Panc1 (cell line): ENCODE results near the gene CFAP299. TPM values are rescaled to one million over a fixed set of nuclear protein-coding genes. Genes with fewer than 3 reads are reported as not detected.

Source experiments
- ATAC-seq: fragments of 200-7000 bp; cut with Tn5 transposase; 2 replicates; pipeline ENCODE4 v1.9.1; 2020; ENCODE audit warnings: mild to moderate bottlenecking, moderate library complexity
- BruUV-seq: library from RNA; stranded (reverse); fragments of 400-500 nt; replicated peaks from 2 replicates; lab custom pipeline; 2021; lab: Mats Ljungman, UMichigan
- CTCF ChIA-PET: fragments of 300-600 bp; sonication (Branson Sonifier 250); formaldehyde crosslinking; loops from one replicate; lab custom pipeline; 2022; ENCODE audit warnings: antibody characterized with exemption; lab: Charles Lee
- POLR2A ChIA-PET: fragments of 300-600 bp; sonication (Branson Sonifier 250); formaldehyde crosslinking; loops from one replicate; lab custom pipeline; 2022; ENCODE audit warnings: antibody characterized with exemption; lab: Charles Lee
- DNase-seq: peaks from one replicate; pipeline ENCODE4 v3.0.0-alpha.2; 2010; ENCODE audit warnings: low read depth, low spot score
- H3K27ac ChIP-seq: 2 replicates; pipeline ENCODE4 v1.5.1; 2011; ENCODE audit warnings: mild to moderate bottlenecking, low read length, inconsistent platforms
- H3K27me3 ChIP-seq: fragments of 200-500 bp; sonication (Bioruptor generic); 2 replicates; pipeline ENCODE4 v1.6.0; 2014; ENCODE audit warnings: low read length, inconsistent platforms; ENCODE audit not compliant: control insufficient read depth, insufficient read depth
- H3K36me3 ChIP-seq: fragments of 200-500 bp; sonication (Bioruptor generic); 2 replicates; pipeline ENCODE4 v1.5.1; 2014; ENCODE audit warnings: inconsistent platforms, mild to moderate bottlenecking, low read length, moderate library complexity; ENCODE audit not compliant: control insufficient read depth, insufficient read depth
- H3K4me1 ChIP-seq: 2 replicates; pipeline ENCODE4 v1.5.1; 2011; ENCODE audit warnings: inconsistent platforms, mild to moderate bottlenecking, low read length, moderate library complexity; ENCODE audit not compliant: control insufficient read depth, insufficient read depth
- H3K4me3 ChIP-seq, 2 experiments: 2 replicates each; pipeline ENCODE4 v1.5.1; 2011 to 2012; ENCODE audit warnings: low read depth in 2 of 2, low read length in 2 of 2, mild to moderate bottlenecking in 2 of 2, inconsistent platforms in 1 of 2, moderate library complexity in 1 of 2
- H3K9me3 ChIP-seq: fragments of 200-500 bp; sonication (Bioruptor generic); 2 replicates; pipeline ENCODE4 v1.5.1; 2014; ENCODE audit warnings: low read depth, mild to moderate bottlenecking, inconsistent platforms, low read length, moderate library complexity; ENCODE audit not compliant: control insufficient read depth, insufficient read depth
- POLR2AphosphoS5 ChIP-seq: IDR thresholded peaks from 2 replicates; pipeline ENCODE4 v1.6.1; 2012; ENCODE audit warnings: mild to moderate bottlenecking, low read depth, low read length, moderate library complexity
- SIN3A ChIP-seq: IDR thresholded peaks from 2 replicates; pipeline ENCODE4 v1.6.1; 2012; ENCODE audit warnings: low read depth, mild to moderate bottlenecking, low read length, moderate library complexity, borderline replicate concordance; ENCODE audit not compliant: insufficient read depth
- TCF7L2 ChIP-seq: IDR thresholded peaks from 2 replicates; pipeline ENCODE4 v1.6.1; 2011; ENCODE audit warnings: mild to moderate bottlenecking, low read depth, low read length, inconsistent platforms
- in situ Hi-C: cut with HindIII; loops from 2 replicates; pipeline ENCODE4 v1.10.0; 2016; ENCODE audit warnings: low sequenced_read_pairs, low pct_unique_long_range_greater_than_20kb
- intact Hi-C: fragments of 100-400 bp; cut with micrococcal nuclease; formaldehyde crosslinking; loops from one replicate; pipeline ENCODE4 v1.10.0; 2022; ENCODE audit not compliant: unreplicated experiment
- total RNA-seq: library from RNA; stranded (reverse); gene quantifications from one replicate; pipeline ENCODE4 v1.2.1, GENCODE V29; 2021; ENCODE audit not compliant: unreplicated experiment
- TF ChIP-seq, protein P1 (sequence below): fragments of 450-650 bp; IDR thresholded peaks from 2 replicates; pipeline ENCODE4 v1.5.1; 2017; ENCODE audit warnings: mild to moderate bottlenecking
- TF ChIP-seq, protein P2 (sequence below), 2 experiments: IDR thresholded peaks; 2 replicates each; pipeline ENCODE4 v1.6.1; 2011 to 2012; ENCODE audit warnings: low read depth in 2 of 2, control low read depth in 1 of 2, low read length in 1 of 2, mild to moderate bottlenecking in 1 of 2, moderate library complexity in 1 of 2; ENCODE audit not compliant: insufficient read depth in 1 of 2

Gene CFAP299
- total RNA-seq, 1 experiment from 2014 or later = not detected

DNA sequence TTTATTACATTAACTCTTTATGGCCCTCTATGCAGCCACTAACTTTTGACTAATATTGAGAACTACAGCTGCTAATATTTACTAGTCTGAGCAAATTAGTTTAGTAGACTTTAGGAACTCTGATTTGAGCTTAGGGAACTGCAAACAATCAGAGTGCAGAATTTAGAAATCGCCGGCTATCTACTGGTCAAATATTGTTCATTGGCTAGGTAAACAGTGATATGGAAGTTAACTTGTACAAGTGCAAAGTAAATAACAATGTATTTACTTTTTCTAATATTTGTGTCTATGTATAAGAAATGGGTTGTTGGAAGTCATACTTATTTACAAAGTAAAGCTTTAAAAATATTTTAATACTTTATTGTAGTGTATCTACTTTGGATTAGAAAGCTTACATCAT, 279.6 kb downstream of the CFAP299 start:
- in situ Hi-C loops = no loop called here
- TF ChIP-seq, protein P1, sequence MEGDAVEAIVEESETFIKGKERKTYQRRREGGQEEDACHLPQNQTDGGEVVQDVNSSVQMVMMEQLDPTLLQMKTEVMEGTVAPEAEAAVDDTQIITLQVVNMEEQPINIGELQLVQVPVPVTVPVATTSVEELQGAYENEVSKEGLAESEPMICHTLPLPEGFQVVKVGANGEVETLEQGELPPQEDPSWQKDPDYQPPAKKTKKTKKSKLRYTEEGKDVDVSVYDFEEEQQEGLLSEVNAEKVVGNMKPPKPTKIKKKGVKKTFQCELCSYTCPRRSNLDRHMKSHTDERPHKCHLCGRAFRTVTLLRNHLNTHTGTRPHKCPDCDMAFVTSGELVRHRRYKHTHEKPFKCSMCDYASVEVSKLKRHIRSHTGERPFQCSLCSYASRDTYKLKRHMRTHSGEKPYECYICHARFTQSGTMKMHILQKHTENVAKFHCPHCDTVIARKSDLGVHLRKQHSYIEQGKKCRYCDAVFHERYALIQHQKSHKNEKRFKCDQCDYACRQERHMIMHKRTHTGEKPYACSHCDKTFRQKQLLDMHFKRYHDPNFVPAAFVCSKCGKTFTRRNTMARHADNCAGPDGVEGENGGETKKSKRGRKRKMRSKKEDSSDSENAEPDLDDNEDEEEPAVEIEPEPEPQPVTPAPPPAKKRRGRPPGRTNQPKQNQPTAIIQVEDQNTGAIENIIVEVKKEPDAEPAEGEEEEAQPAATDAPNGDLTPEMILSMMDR = no peak
- TF ChIP-seq, protein P2, sequence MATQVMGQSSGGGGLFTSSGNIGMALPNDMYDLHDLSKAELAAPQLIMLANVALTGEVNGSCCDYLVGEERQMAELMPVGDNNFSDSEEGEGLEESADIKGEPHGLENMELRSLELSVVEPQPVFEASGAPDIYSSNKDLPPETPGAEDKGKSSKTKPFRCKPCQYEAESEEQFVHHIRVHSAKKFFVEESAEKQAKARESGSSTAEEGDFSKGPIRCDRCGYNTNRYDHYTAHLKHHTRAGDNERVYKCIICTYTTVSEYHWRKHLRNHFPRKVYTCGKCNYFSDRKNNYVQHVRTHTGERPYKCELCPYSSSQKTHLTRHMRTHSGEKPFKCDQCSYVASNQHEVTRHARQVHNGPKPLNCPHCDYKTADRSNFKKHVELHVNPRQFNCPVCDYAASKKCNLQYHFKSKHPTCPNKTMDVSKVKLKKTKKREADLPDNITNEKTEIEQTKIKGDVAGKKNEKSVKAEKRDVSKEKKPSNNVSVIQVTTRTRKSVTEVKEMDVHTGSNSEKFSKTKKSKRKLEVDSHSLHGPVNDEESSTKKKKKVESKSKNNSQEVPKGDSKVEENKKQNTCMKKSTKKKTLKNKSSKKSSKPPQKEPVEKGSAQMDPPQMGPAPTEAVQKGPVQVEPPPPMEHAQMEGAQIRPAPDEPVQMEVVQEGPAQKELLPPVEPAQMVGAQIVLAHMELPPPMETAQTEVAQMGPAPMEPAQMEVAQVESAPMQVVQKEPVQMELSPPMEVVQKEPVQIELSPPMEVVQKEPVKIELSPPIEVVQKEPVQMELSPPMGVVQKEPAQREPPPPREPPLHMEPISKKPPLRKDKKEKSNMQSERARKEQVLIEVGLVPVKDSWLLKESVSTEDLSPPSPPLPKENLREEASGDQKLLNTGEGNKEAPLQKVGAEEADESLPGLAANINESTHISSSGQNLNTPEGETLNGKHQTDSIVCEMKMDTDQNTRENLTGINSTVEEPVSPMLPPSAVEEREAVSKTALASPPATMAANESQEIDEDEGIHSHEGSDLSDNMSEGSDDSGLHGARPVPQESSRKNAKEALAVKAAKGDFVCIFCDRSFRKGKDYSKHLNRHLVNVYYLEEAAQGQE (IDR thresholded peaks at IDR 0.05; ENCODE audit: insufficient read depth in 1 of 2, low read depth in 2 of 2, low read length in 1 of 2) = no peak
- TF ChIP-seq TCF7L2 (no peak), POLR2AphosphoS5 (no peak), SIN3A (no peak)
- BruUV-seq = no TSS peak
- intact Hi-C loops = no loop called here
- no peaks in the 10 kb centered on the region for H3K36me3 ChIP-seq
- no peaks in the 10 kb centered on the region for H3K27me3 ChIP-seq
- ATAC-seq (no peak), DNase-seq (no peak)
- H3K4me3 ChIP-seq = no peak overlapping the region
- CTCF ChIA-PET = no interaction called here
- no peaks in the 10 kb centered on the region for H3K9me3 ChIP-seq
- H3K27ac ChIP-seq = no peak overlapping the region
- H3K4me1 ChIP-seq = no peaks in the 10 kb centered on the region
- POLR2A ChIA-PET = interaction anchor here (0.6 kb wide), 1 partner anchor 192 kb away, joined by 5 read pairs; no protein-coding TSS in a partner anchor

DNA sequence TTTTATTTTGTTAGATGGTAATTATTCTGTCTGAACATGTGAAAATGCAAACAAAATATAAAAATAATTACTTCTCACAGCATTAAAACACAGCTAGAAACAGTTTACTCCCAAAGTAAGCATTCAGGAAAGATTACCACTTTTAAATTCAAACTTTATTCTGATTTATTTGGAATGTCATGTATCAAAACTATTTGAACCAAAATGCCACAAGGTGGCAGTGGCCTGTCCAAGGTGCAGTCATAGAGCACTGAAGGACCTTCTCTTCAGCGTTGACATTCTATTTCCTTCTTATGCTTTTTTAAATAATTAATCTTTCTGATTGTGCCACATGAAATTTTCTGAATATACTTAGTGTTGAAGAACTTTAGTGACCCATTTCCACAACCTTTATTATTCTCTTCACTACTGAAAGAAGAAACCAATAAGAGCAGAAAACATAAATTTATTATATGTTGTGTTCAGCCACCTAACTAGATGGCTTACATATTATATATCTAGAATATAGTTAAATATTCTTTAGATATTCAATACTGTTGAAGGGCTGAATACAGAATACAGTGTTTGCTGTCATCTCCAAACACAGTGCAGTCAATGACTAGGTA, 283.6 kb downstream of the CFAP299 start:
- no peaks in the 10 kb centered on the region for H3K9me3 ChIP-seq
- intact Hi-C loops (no loop called here), in situ Hi-C loops (no loop called here)
- ATAC-seq = no peak
- H3K27ac ChIP-seq = no peak overlapping the region
- H3K36me3 ChIP-seq = no peaks in the 10 kb centered on the region
- no peak overlapping the region for H3K4me3 ChIP-seq
- BruUV-seq = no TSS peak
- ChIA-PET POLR2A (no interaction called here), CTCF (no interaction called here)
- H3K27me3 ChIP-seq = no peaks in the 10 kb centered on the region
- TF ChIP-seq, protein P2 (IDR thresholded peaks at IDR 0.05; ENCODE audit: insufficient read depth in 1 of 2, low read depth in 2 of 2, low read length in 1 of 2) = no peak
- no peak for TF ChIP-seq POLR2AphosphoS5
- H3K4me1 ChIP-seq = no peaks in the 10 kb centered on the region
- DNase-seq = no peak
